ENCODE data around the gene CSNK1G1.

DNA sequence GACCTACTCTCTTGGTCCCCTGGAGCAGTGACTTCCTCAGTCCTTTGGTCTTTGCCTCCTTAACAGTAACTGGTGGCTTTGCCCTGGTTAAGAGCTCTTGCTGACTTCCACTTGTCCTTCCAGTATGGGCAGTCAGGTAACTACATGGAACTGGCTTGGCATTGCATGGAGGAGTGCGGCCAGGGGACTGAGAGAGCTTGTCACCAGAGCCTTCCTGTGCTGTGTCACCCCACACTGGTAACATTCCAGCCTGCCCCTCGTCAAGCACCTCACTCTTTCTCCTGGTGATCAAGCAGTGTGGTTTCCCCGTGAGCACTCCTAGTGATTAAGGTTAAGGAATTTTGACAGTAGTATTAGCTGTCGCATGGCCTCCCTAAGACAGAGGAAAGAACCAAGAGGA, 223.8 kb downstream of the CSNK1G1 start:
- TF ChIP-seq CTCF (conservative IDR thresholded peaks at IDR 0.05) (no peak), EZH2 (IDR thresholded peaks at IDR 0.05; ENCODE audit: low read depth) (no peak)
